ENCODE results near the gene HES2.
A peak's percentile ranks its signal among the peaks of the same experiment; 100 is the strongest.

GRCh38 chr1:6459850-6460265 lies 40.1 kb upstream of the HES2 start:
- TF ChIP-seq POLR2AphosphoS5 (IDR thresholded peaks at IDR 0.05; ENCODE audit: low read depth): peak; percentile 36; the same call in 1 of the 2 replicates
- TF ChIP-seq, protein P1, sequence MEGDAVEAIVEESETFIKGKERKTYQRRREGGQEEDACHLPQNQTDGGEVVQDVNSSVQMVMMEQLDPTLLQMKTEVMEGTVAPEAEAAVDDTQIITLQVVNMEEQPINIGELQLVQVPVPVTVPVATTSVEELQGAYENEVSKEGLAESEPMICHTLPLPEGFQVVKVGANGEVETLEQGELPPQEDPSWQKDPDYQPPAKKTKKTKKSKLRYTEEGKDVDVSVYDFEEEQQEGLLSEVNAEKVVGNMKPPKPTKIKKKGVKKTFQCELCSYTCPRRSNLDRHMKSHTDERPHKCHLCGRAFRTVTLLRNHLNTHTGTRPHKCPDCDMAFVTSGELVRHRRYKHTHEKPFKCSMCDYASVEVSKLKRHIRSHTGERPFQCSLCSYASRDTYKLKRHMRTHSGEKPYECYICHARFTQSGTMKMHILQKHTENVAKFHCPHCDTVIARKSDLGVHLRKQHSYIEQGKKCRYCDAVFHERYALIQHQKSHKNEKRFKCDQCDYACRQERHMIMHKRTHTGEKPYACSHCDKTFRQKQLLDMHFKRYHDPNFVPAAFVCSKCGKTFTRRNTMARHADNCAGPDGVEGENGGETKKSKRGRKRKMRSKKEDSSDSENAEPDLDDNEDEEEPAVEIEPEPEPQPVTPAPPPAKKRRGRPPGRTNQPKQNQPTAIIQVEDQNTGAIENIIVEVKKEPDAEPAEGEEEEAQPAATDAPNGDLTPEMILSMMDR (conservative IDR thresholded peaks at IDR 0.05; ENCODE audit: low read depth in 2 of 2): no peak
- TF ChIP-seq, protein P2, sequence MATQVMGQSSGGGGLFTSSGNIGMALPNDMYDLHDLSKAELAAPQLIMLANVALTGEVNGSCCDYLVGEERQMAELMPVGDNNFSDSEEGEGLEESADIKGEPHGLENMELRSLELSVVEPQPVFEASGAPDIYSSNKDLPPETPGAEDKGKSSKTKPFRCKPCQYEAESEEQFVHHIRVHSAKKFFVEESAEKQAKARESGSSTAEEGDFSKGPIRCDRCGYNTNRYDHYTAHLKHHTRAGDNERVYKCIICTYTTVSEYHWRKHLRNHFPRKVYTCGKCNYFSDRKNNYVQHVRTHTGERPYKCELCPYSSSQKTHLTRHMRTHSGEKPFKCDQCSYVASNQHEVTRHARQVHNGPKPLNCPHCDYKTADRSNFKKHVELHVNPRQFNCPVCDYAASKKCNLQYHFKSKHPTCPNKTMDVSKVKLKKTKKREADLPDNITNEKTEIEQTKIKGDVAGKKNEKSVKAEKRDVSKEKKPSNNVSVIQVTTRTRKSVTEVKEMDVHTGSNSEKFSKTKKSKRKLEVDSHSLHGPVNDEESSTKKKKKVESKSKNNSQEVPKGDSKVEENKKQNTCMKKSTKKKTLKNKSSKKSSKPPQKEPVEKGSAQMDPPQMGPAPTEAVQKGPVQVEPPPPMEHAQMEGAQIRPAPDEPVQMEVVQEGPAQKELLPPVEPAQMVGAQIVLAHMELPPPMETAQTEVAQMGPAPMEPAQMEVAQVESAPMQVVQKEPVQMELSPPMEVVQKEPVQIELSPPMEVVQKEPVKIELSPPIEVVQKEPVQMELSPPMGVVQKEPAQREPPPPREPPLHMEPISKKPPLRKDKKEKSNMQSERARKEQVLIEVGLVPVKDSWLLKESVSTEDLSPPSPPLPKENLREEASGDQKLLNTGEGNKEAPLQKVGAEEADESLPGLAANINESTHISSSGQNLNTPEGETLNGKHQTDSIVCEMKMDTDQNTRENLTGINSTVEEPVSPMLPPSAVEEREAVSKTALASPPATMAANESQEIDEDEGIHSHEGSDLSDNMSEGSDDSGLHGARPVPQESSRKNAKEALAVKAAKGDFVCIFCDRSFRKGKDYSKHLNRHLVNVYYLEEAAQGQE (IDR thresholded peaks at IDR 0.05; ENCODE audit: unreplicated experiment): no peak
- TF ChIP-seq EZH2phosphoT487 (IDR thresholded peaks at IDR 0.05; ENCODE audit: unreplicated experiment): no peak
- no peak for TF ChIP-seq EZH2 (IDR thresholded peaks at IDR 0.05; ENCODE audit: low read depth, unreplicated experiment)
- TF ChIP-seq JUNB (IDR thresholded peaks at IDR 0.05; ENCODE audit: unreplicated experiment): no peak
- TF ChIP-seq ETS1 (IDR thresholded peaks at IDR 0.05): no peak
- no peak for TF ChIP-seq CREB1 (CRISPR knock-in tag; IDR thresholded peaks at IDR 0.05; ENCODE audit: low read depth)
- TF ChIP-seq ZNF331 (CRISPR knock-in tag; IDR thresholded peaks at IDR 0.05; ENCODE audit: low read depth): no peak
